GM19467 (cell line): ENCODE results near the gene KIAA1217.

Experiments
- ATAC-seq: cut with Tn5 transposase; IDR thresholded peaks from one replicate; pipeline ENCODE4 v1.9.1; 2021; ENCODE audit warnings: mild to moderate bottlenecking, moderate library complexity; ENCODE audit not compliant: unreplicated experiment

Gene KIAA1217

DNA sequence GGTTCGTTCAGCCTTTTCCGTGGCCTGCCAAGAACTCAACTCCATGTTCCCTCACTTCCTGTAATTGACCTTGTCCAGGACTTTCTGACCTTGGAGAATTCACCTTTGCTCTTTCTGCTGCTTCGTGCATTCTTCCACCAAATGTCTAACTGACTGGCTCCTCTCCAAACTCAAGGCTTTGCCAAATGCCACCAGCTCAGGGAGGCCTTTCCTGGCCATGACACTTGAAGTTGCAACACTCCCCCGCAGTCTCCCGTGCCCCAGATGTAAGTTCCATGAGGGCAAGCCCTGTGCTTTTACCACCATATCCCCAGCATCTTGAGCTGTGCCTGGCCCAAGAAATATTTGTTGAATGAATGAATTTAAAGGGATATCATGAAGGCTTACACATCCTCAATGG, 276.4 kb downstream of the KIAA1217 start:
- ATAC-seq: no peak

DNA sequence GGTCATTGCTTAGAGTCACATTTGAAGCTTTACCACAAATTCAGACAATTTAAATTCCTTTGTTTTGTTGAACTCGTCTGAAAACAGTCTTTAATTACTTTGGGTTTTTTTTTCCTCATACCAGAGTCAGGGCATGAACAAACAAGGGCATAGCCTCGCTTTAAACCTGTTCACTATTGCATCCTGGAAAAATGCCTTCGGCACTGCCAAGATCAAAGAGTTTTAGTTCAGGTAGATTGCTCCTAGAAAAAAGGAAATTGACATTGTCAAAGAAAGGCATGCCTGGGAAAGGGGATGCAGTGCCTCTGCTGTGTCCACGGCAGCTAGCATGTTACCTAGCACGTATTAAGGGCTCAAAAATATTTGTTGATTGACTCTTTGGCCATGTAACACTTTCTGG, 279.7 kb downstream of the KIAA1217 start:
- no peak for ATAC-seq

DNA sequence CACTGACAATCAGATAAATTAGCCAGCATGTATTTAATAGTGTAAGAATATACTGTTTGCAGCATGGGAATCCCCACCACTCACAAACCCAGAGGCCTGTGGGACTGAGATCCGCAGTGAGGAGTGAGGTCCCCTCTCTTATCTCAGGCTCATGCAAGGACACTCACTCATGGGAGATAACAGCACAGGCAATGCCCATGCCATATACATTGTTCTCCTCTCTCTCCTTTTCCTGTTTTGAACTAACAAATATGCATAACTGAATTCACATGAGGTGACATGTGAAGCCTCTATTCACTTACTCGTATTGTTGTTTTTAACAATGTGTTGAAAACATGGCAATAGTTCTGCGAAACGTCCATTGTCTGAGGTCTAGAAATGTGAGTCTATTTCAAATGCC, 284.2 kb downstream of the KIAA1217 start:
- ATAC-seq: no peak

DNA sequence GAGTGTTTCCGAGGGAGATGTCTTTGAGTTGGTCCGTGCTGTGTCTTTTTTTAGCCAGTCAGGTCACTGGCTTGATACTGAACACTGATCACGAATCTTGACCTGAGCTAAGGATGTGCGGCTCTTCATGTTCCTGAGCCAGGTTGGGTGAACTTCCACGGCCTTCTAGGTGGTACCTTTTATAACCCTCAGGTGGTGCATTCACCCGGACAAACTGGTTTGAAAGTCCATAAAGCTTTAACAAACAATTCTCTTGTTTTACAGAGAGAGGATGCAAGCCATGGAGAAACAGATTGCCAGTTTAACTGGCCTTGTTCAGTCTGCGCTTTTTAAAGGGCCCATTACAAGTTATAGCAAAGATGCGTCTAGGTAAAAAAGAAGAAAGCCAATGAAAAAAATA, 285.3 kb downstream of the KIAA1217 start:
- no peak for ATAC-seq

DNA sequence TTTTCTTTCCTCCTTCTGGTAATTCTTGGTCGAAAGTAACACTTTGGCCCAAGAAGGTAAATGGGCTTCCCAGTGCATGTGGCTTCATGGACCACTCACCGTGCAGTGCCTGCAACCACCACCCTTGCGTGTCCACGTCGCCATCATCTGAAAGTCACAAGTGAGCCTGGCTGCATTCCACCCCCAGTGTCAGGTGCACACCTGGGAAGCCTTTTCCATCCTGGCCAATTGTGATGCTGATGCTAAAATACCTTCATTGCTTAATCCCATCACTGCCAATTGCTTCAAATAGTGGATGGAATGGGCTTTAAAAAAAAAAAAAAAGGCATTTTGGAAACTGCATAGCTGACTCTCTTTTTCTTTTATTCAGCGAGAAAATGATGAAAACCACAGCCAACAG, 285.8 kb downstream of the KIAA1217 start:
- ATAC-seq: no peak

DNA sequence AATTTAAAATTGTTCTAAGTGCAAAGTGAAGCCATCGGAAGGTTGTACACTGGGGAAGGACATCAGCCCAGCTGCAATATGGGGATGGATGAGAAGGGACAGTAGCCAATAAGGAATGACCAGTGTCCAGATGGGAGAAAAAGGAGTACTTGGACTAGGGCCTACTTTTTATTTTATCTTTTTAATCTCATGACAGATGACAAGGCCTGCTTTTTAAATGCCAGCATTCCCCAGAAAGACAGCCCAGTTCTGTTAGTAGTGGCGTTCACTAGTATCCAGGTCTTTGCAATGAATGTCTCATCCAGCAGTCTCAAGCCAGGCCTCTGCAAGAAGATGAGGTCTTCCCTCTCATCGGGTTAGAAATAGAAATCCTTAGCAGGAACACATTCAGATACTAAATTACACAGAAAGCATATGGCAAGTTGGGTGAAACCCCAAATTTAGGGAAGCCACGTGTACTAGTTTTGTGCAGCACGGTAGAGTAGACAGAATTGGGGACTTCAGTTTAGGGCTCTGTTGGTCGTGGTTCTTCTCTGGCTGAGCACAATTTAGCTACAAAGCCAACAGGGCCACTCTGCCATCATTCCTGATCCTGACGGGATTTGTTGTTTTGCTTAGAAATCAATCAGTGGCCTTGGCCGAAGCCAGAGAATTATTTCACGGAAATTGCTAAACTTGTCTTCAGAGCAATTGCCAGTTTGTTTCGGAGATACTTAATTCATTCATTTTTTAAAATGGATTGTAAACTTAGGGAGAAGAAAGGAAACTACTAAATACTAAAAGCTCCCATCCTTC, 286.9 kb downstream of the KIAA1217 start:
- no peak for ATAC-seq

DNA sequence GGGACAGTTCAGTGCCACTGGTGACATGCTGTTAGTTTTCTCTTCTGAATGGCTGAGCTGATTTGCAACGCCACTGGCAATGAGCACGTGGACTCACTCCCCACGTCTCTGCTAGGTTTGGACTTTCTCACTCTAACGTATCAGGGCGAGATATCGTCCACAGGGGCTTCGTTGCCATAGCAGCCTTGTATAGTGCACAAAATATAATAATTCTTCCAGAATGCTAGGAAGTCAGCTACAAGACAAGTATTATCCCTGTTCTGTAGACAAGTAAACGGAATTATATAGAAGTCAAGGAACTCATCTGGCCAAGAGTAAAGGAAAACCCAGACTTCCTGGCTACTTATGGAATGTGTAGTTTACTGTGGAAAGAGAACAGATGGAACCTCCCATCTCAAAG, 288.0 kb downstream of the KIAA1217 start:
- no peak for ATAC-seq

DNA sequence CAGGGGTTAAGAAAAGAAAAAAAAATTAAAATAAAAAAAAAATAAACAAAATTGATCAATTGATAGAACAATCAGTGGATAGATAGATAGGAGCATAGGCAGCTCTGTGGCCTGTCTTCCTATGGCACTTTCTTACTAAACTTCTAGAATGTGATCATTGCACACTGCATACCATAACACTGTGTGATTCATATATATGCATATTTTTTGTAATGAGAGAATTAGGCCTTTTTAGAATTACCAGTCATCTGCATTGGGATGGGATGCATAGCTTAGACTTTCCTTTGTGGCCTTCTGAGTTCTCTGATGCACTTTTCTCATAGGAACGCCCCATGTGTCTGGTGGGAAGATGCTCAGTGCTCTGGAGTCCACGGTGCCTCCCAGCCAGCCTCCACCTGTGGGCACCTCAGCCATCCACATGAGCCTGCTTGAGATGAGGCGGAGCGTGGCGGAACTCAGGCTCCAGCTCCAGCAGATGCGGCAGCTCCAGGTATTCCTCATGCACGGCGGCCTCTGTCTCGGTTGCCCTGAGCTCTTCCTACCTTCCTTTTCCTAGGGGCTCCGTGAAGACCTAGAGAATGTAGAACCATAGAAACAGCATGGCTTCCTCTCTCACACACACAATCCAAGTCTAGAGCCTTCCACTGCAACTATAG, 292.2 kb downstream of the KIAA1217 start:
- no peak for ATAC-seq

DNA sequence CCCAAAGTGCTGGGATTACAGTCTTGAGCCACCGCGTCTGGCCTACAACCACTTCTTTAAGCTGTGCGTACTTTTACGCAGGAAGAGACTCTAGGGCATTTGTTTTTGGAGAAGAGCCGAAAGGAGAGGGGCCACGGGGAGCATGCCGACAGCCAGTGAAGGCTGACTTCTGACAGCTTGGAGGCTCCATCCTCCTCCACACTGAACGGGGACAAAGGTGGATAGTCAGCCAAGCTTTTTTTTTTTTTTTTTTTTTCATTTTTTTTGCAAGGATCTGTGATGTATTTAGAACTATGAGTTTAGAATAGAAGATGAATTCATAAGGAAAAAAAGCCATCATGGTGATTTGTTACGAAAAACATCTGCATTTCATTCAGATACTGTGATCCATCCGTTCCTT, 293.1 kb downstream of the KIAA1217 start:
- no peak for ATAC-seq

DNA sequence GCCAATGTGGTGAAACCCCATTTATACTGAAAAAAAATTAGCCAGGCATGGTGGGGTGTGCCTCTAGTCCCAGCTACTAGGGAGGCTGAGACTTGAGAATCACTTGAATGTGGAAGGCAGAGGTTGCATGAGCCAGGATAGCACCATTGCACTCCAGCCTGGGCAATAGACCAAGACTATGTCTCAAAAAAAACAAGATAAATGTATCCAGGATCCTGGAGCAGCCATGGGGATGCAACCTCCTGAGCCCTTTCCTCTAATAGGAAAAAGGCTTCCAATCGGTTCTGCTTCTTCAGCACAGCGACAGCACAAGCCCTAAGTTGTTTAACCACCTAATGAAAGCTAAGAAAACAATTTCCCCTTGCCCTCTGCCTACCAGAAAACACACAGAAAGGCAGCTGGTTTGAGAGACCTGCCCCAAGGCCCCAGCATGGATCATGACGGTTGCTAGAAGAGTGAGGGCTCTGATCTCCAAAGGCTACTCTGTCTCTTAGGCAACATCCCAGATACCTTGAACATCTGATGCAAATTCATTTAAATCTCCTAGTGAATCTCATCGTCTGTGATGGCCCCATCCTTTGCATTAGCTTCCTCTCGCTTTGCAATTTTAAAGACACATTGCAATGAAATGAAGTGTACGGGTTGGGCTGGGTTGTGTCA, 294.0 kb downstream of the KIAA1217 start:
- no peak for ATAC-seq

DNA sequence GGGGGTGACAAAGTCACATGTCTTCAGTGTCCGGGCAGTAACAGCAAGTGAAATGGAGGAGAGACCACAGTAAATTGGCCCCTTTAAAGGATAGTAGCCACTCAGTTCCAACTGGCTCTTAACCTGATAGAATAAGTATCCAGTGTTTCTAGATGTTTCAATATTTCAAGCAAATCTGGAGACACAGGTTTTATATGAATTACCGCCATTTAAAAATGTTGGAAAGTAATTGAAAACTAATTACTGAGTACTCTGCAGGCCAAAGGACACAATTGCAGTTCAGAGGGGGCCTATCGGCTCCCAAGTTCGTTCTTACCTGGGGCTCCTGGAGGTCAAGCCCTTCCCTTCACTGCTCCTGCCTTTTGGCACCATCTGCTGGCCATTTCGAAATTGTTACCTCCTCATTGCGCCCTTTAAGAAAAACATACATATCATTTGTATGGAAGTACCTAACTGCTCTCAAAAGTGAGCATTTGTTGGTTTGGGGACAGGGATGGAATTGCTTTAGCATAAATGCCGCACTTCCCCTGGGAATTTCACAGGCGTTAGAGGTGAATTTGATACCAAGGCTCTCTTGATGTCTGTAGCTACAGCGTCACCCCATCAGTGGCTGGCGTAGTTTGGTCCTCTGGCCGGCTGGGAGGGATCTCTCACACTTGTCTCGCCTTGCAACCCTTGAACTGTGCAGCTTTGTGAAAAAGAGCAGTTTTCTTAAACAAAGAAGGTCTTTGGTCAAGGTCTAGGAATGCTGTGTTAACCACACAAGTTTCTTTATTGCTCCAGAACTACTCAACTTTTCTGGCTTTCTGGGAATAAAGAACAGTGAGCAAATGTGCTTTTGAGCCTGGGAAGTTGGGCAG, 294.8 kb downstream of the KIAA1217 start:
- peak; percentile 80 for ATAC-seq

DNA sequence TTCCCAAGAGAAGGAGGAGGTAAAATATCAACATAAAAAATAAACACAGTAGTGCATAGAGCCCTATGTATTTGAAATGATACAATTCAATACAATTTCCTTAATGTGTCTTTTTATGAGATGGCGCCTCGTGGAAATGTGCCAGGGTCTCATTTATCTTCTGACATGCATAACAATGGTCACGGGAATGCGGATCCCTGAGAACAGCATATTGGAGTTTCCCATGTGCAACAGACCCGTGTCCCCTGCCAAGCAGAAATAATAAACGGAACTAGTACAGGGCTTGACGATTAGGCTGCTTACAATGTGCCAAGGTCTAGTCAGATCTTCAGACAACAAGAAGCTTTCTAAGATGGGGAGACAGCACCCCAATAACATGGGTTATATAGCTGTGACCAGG, 296.8 kb downstream of the KIAA1217 start:
- no peak for ATAC-seq

DNA sequence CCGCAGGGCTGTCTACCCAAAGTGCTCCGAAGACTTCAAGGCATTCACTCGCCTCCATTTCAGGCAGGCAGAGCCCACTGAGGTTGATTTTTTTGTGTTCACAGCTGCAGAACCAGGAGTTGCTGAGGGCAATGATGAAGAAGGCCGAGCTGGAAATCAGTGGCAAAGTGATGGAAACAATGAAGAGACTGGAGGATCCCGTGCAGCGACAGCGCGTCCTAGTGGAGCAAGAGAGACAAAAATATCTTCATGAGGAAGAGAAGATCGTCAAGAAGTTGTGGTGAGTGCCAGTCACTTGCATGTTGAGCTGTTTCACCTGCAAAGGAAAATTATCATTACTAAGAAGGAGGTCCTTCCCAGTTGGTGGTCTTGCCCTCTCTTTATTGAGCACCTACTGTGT, 304.2 kb downstream of the KIAA1217 start:
- ATAC-seq: no peak

DNA sequence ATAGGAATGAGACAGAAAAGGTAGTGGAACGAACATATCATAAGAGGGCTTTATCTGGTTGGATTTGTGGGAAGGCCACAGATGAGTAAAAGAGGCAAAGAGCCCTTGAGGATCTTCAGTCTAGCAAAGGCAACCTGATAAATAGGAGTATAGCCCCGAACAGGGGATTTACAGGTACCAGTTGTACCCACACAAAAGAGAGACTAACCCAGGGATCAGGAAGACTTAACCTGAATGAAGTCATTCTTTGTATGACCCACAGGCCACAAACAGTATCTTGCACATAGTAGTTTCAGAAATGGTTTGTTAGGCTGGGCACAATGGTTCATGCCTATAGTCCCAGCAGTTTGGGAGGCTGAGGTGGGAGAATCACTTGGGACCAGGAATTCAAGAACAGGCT, 306.5 kb downstream of the KIAA1217 start:
- ATAC-seq: no peak

DNA sequence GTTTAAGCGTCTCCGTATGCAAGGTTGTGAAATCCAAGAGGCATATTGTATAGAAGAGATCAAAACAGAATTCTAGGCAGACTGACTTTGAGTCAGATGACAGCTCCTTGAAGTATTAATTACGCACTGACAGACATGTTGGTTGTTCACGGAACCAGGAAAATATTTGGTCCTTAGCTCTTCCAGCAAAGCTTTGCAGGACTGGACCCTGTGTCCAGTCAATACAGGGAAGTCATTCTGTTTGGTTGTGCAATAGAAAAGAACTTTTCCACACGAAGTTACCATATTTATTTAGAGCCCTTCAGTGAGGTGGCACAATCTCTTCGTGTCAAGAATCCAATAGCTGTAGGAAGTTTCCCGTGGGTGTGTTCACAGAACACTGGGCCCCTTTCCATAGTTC, 309.5 kb downstream of the KIAA1217 start:
- no peak for ATAC-seq

DNA sequence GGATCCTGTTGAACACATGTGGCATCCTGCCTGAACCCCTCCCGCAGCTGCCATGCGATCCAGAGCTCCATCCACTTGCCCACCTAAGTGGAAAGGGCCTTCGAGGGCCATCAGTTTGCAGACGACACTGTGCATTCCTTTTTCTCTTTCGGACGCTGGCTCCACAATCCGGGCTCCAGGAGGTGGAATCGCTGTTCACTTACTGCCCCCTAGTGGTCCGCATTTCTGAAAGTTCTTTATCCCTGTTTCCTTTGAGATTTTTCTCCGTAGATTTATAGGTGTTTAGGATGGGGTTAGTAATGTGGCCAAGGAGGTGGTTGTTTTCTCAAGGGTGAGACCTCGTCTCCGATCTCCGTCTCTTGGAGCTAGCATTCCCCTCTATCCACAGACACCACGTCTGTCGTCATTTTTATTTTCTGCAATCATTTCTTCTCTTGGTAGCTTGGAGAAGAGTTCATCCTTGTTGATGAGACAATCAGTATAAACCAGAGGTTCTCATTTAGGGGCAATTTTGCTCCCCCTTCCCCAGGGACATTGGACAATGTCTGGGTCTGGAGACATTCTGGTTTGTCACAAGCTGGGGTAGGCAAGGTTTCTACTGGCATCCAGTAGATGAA, 310.2 kb downstream of the KIAA1217 start:
- ATAC-seq: no peak

DNA sequence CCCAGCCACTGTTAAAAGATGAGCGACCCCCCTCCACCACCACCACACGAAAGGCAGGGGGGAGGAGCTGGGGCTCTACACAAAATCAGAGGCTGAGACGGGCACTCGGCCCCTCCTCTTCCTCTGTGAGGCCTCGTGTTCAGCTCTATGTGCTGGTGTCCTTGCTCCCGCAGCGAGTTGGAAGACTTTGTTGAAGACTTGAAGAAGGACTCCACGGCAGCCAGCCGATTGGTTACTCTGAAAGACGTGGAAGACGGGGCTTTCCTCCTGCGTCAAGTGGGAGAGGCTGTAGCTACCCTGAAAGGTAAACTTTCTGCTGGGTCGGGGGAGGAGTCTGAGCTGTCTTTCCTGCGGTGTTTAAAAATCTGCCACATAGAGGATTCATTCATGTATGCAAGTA, 311.0 kb downstream of the KIAA1217 start:
- ATAC-seq: no peak

DNA sequence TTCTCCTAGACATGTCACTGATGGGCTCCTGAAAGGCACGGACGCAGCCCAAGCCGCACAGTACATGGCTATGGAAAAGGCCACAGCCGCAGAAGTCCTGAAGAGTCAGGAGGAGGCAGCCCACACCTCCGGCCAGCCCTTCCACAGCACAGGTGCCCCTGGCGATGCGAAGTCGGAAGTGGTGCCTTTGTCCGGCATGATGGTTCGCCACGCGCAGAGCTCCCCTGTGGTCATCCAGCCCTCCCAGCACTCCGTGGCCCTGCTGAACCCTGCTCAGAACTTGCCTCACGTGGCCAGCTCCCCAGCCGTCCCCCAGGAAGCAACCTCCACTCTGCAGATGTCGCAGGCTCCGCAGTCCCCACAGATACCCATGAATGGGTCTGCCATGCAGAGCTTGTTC, 315.4 kb downstream of the KIAA1217 start:
- no peak for ATAC-seq

DNA sequence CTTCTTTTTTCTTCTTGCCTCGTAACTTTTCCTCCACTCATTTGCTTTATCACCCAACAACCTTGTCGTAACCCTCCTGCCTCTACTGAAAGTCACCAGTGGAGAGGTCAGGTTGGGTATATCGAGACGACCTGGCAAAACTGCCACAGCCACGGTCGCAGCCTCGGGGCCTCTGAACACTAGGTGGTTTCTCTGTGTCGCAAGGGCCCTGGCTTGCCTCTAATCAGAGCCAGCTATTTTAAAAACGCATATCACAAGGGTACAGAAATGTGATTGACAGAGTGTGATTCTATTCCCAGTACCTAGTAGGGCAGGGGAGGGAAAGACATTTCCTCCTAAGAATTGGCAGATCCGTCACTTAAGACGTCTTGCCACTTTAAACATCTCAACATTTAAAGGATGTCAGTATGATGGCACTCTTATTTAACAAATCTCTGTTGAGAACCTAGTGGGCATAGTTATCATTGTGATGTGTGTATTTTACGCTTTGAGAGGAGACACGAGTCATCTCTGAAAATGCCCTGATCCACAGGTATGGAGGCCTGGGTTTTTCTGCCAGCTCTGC, 317.2 kb downstream of the KIAA1217 start:
- no peak for ATAC-seq

DNA sequence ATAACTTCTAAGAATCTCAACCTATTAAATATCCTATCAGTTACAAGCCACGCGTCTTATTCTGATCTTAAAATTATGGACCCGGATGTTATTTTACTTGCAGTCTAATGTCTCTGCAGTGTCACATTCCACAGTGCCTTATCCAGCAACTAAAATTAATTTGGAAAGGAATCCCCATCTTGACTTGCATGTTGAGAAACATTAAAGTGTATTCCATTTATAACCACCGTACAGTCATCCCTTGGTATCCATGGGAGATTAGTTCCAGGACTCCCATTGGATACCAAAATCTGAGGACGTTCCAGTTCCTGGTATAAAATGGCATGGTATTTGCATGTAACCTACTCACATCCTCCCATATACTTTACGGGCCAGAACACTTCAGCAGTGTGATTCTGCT, 320.0 kb downstream of the KIAA1217 start:
- ATAC-seq: no peak
